Naive thymus-derived CD4-positive, alpha-beta T cell (primary cell): ENCODE results near the gene BPHL. TPM values are rescaled to one million over a fixed set of nuclear protein-coding genes. Genes with fewer than 3 reads are reported as not detected.
"Not testable (repeated sequence)": the region's sequence is repeated elsewhere in the genome, so short reads cannot be mapped to it uniquely, and the experiment has no call there.

ENCODE experiments used
- ATAC-seq: fragments of 150-1000 bp; cut with Tn5 transposase; 2 replicates; pipeline ENCODE4 v1.10.0; 2021; ENCODE audit warnings: mild to moderate bottlenecking, moderate library complexity
- CTCF ChIA-PET: fragments of 350-600 bp; sonication (Branson Sonifier 250); formaldehyde crosslinking; loops from one replicate; lab custom pipeline; 2021; ENCODE audit warnings: antibody characterized with exemption; lab: Charles Lee
- POLR2A ChIA-PET: fragments of 350-600 bp; sonication (Branson Sonifier 250); formaldehyde crosslinking; loops from one replicate; lab custom pipeline; 2021; ENCODE audit warnings: antibody characterized with exemption, inconsistent platforms; lab: Charles Lee
- DNase-seq, 9 donors: peaks; one replicate each; pipeline versions ENCODE4 v3.0.0 to v3.0.0-alpha.2; 2020 to 2022; ENCODE audit warnings: mixed read lengths in 1 of 9
- H3K27ac ChIP-seq: one replicate; pipeline ENCODE4 v1.7.0; 2013; ENCODE audit warnings: mild to moderate bottlenecking, low read depth, low read length, moderate library complexity
- H3K27me3 ChIP-seq, 2 donors: one replicate each; pipeline ENCODE4 v1.7.0; 2013; ENCODE audit warnings: low read length in 2 of 2, mild to moderate bottlenecking in 2 of 2, moderate library complexity in 2 of 2; ENCODE audit not compliant: control insufficient read depth in 2 of 2, insufficient read depth in 2 of 2
- H3K36me3 ChIP-seq, 3 experiments: 1 replicate in 2 of 3; 2 replicates in 1 of 3; pipeline ENCODE4 v1.7.0; 2013; ENCODE audit warnings: low read length in 3 of 3, mild to moderate bottlenecking in 3 of 3, moderate library complexity in 1 of 3; ENCODE audit not compliant: insufficient read depth in 3 of 3, control insufficient read depth in 2 of 3
- H3K4me1 ChIP-seq, 2 donors: one replicate each; pipeline ENCODE4 v1.7.0; 2013; ENCODE audit warnings: low read length in 2 of 2, mild to moderate bottlenecking in 2 of 2, moderate library complexity in 1 of 2; ENCODE audit not compliant: control insufficient read depth in 2 of 2, insufficient read depth in 2 of 2
- H3K4me3 ChIP-seq: 2 replicates; pipeline ENCODE4 v1.7.0; 2013; ENCODE audit warnings: mild to moderate bottlenecking, low read length
- H3K9me3 ChIP-seq, 3 experiments: 1 replicate in 2 of 3; 2 replicates in 1 of 3; pipeline ENCODE4 v1.7.0; 2013; ENCODE audit warnings: low read length in 3 of 3; ENCODE audit not compliant: control insufficient read depth in 2 of 3
- H3K27ac Mint-ChIP-seq, 9 donors: one replicate each; pipeline ENCODE4 v1.8.0; 2020 to 2022; ENCODE audit warnings: mixed read lengths in 9 of 9, mild to moderate bottlenecking in 8 of 9, moderate library complexity in 5 of 9, inconsistent platforms in 2 of 9
- H3K27me3 Mint-ChIP-seq, 5 donors: one replicate each; pipeline ENCODE4 v1.8.0; 2021 to 2022; ENCODE audit warnings: mixed read lengths in 5 of 5, mild to moderate bottlenecking in 1 of 5
- H3K36me3 Mint-ChIP-seq, 5 donors: one replicate each; pipeline ENCODE4 v1.8.0; 2020 to 2022; ENCODE audit warnings: mixed read lengths in 5 of 5, mild to moderate bottlenecking in 3 of 5, inconsistent platforms in 1 of 5
- H3K4me1 Mint-ChIP-seq, 7 donors: one replicate each; pipeline ENCODE4 v1.8.0; 2020 to 2022; ENCODE audit warnings: mixed read lengths in 7 of 7, mild to moderate bottlenecking in 3 of 7, inconsistent platforms in 1 of 7
- H3K4me3 Mint-ChIP-seq, 10 donors: one replicate each; pipeline ENCODE4 v1.8.0; 2020 to 2022; ENCODE audit warnings: mild to moderate bottlenecking in 10 of 10, mixed read lengths in 10 of 10, moderate library complexity in 6 of 10, inconsistent platforms in 2 of 10
- H3K9me3 Mint-ChIP-seq, 11 donors: one replicate each; pipeline ENCODE4 v1.8.0; 2020 to 2022; ENCODE audit warnings: mixed read lengths in 11 of 11, mild to moderate bottlenecking in 4 of 11, inconsistent platforms in 1 of 11, moderate library complexity in 1 of 11
- intact Hi-C, 2 donors: fragments of 100-400 bp; cut with micrococcal nuclease; formaldehyde crosslinking; loops; one replicate each; pipeline ENCODE4 v1.15.1; 2023
- polyA plus RNA-seq, 2 donors: library from polyadenylated mRNA; unstranded; fragments of 300-500 nt; fragmentation: Illumina TruSeq; gene quantifications; one replicate each; pipeline ENCODE4 v1.2.3, GENCODE V29; 2021
- total RNA-seq, 6 experiments: library from RNA in 5 of 6; stranded (reverse) in 5 of 6; gene quantifications; 1 replicate in 5 of 6; 2 replicates in 1 of 6; pipeline ENCODE4 v1.2.3 and lab custom pipeline; 2021 to 2026

BPHL gene
- total and polyA plus RNA-seq, 7 experiments from 2014 or later = 7.9 to 18.0 (median 9.6) TPM

- H3K27ac ChIP-seq, H3K9me3 Mint-ChIP-seq, H3K27ac Mint-ChIP-seq, DNase-seq, intact Hi-C loops, ATAC-seq, H3K4me3 Mint-ChIP-seq, H3K27me3 ChIP-seq, H3K4me3 ChIP-seq, CTCF ChIA-PET, H3K4me1 Mint-ChIP-seq, H3K4me1 ChIP-seq, H3K36me3 ChIP-seq, H3K36me3 Mint-ChIP-seq, POLR2A ChIA-PET, H3K9me3 ChIP-seq: not testable (repeated sequence)
- H3K27me3 Mint-ChIP-seq = peaks cover 0 to 31% (median 5%) of the 10 kb centered on the region in 5 donors
Measured at GRCh38 chr6:3168046-3168445, 49.5 kb downstream of the BPHL start.

- CTCF ChIA-PET, H3K9me3 ChIP-seq, H3K4me3 Mint-ChIP-seq, H3K4me1 ChIP-seq, DNase-seq, H3K27ac ChIP-seq, H3K27ac Mint-ChIP-seq, H3K4me3 ChIP-seq, ATAC-seq, intact Hi-C loops, H3K4me1 Mint-ChIP-seq, H3K9me3 Mint-ChIP-seq, H3K27me3 ChIP-seq, H3K36me3 Mint-ChIP-seq, H3K36me3 ChIP-seq: not testable (repeated sequence)
- POLR2A ChIA-PET = interaction anchor here (1.2 kb wide), 1 partner anchor 8 kb away, joined by 4 read pairs; no protein-coding TSS in a partner anchor
- peaks cover 0 to 14% (median 5%) of the 10 kb centered on the region in 5 donors for H3K27me3 Mint-ChIP-seq
Measured at GRCh38 chr6:3170676-3171075, 52.2 kb downstream of the BPHL start.

GRCh38 chr6:3171313-3172175 lies 53.0 kb downstream of the BPHL start:
- H3K27ac ChIP-seq, H3K9me3 Mint-ChIP-seq, H3K4me1 Mint-ChIP-seq, H3K27me3 Mint-ChIP-seq, intact Hi-C loops, H3K4me3 ChIP-seq, H3K36me3 ChIP-seq, DNase-seq, H3K27ac Mint-ChIP-seq, CTCF ChIA-PET, H3K4me1 ChIP-seq, ATAC-seq, H3K27me3 ChIP-seq, H3K36me3 Mint-ChIP-seq, H3K9me3 ChIP-seq, H3K4me3 Mint-ChIP-seq: not testable (repeated sequence)
- POLR2A ChIA-PET = interaction anchor here (0.6 to 1.2 kb wide), 2 partner anchors 9 to 250 kb away, joined by 3 to 4 read pairs; no protein-coding TSS in a partner anchor

GRCh38 chr6:3172789-3173188 lies 54.3 kb downstream of the BPHL start:
- H3K4me1 Mint-ChIP-seq, H3K4me1 ChIP-seq, intact Hi-C loops, CTCF ChIA-PET, H3K27ac ChIP-seq, H3K27ac Mint-ChIP-seq, ATAC-seq, POLR2A ChIA-PET, H3K27me3 ChIP-seq, H3K4me3 Mint-ChIP-seq, H3K9me3 Mint-ChIP-seq, H3K9me3 ChIP-seq, H3K36me3 ChIP-seq, DNase-seq, H3K4me3 ChIP-seq, H3K36me3 Mint-ChIP-seq, H3K27me3 Mint-ChIP-seq: not testable (repeated sequence)

- H3K4me3 Mint-ChIP-seq, H3K36me3 ChIP-seq, H3K27ac Mint-ChIP-seq, H3K36me3 Mint-ChIP-seq, H3K4me1 Mint-ChIP-seq, H3K4me3 ChIP-seq, DNase-seq, H3K4me1 ChIP-seq, CTCF ChIA-PET, ATAC-seq, H3K9me3 Mint-ChIP-seq, intact Hi-C loops, H3K27ac ChIP-seq, H3K27me3 ChIP-seq, H3K27me3 Mint-ChIP-seq, H3K9me3 ChIP-seq: not testable (repeated sequence)
- POLR2A ChIA-PET = interaction anchor here (0.6 kb wide), 2 partner anchors 8 to 240 kb away, joined by 3 read pairs; no protein-coding TSS in a partner anchor
Measured at GRCh38 chr6:3173636-3174089, 55.2 kb downstream of the BPHL start.

GRCh38 chr6:3175715-3176402 lies 57.3 kb downstream of the BPHL start:
- no peaks in the 10 kb centered on the region for H3K36me3 Mint-ChIP-seq
- Histone ChIP-seq H3K27me3 (no peaks in the 10 kb centered on the region), H3K4me1 (no peaks in the 10 kb centered on the region), H3K9me3 (no peaks in the 10 kb centered on the region), H3K4me3 (no peak overlapping the region), H3K36me3 (no peaks in the 10 kb centered on the region), H3K27ac (no peak overlapping the region)
- POLR2A ChIA-PET = no interaction called here
- no peak for ATAC-seq
- peaks cover 0 to 4% (median 0%) of the 10 kb centered on the region in 7 donors for H3K4me1 Mint-ChIP-seq
- H3K27ac Mint-ChIP-seq = no peak overlapping the region
- intact Hi-C loops = no loop called here
- peaks cover 0 to 1% (median 0%) of the 10 kb centered on the region in 11 donors for H3K9me3 Mint-ChIP-seq
- DNase-seq = no peak
- CTCF ChIA-PET = no interaction called here
- H3K27me3 Mint-ChIP-seq = peaks cover 0 to 7% (median 0%) of the 10 kb centered on the region in 5 donors
- H3K4me3 Mint-ChIP-seq = no peak overlapping the region
